ENCODE measurements around the gene APCDD1.

APCDD1 gene

GRCh38 chr18:10432781-10433180 is 21.7 kb upstream of the APCDD1 start:
- no peak for DNase-seq (ENCODE audit: low spot score)

- DNase-seq (ENCODE audit: low spot score), result no peak
These were observed 18.3 kb upstream of the APCDD1 start for GRCh38 chr18:10436160-10436559.

- no peak for DNase-seq (ENCODE audit: low spot score)
These were observed 16.6 kb upstream of the APCDD1 start for GRCh38 chr18:10437837-10438236.

DNA sequence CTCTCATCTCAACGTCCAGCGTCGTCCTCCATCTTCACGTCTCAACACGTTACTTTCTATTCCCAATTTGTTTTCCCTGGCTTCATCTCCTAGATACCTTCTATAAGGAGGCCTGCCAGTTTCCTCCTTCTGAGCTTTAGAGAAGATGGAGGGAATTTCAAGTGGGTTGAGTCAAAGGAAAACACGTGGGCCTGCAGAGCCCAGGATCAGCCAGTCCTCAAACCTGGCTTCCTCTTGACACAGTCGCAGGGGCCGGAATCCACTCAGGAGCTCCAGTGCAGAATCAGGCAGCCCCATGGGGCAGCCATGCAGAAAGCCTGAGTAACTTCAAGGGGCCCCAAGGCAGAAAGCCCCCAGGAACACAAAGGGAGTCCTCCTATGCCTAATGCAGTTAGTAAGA is 14.5 kb upstream of the APCDD1 start:
- no peak for DNase-seq (ENCODE audit: low spot score)

DNA sequence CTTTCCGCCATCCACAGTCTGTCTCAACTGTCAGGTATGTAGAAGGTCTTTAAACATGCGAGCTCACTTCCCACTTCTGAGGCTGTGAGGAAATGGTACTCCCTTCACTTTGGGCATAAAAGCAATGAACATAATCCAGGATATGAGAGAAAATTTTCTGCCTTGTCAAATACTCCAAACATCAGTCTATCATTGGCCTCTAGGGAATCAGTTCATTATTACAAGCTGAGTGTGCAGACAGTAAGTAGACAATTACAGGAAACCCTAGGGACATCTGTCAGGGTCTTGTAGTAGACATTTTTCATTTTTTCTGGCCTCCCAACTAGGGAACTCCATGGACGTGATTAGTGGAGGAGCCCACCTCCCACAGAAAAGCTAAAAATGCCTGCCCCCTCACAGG is 13.6 kb upstream of the APCDD1 start:
- no peak for DNase-seq (ENCODE audit: low spot score)

- DNase-seq (ENCODE audit: low spot score), result no peak
These were observed 13.0 kb upstream of the APCDD1 start for GRCh38 chr18:10441472-10441871.

DNA sequence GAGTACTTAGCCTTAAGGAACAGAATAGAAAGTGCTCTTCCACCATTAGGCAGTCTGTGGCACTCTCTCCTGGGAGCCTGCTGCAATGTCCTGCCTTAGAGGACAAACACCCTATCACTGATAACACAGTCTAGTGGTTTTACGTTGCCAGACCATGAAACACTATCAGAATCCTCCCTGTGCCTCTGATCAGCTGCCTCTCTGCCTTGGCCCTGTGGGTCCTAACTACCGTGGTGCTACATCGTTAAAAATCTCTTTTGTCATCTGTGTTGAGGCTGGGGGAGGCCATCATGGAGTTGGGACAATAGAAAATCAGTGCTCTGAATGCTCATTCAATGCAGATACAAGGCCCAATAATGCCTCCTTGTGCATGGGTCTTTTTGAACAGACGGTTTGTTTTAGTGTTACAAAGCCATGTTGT is 11.9 kb upstream of the APCDD1 start:
- no peak for DNase-seq (ENCODE audit: low spot score)

GRCh38 chr18:10443001-10443400 is 11.4 kb upstream of the APCDD1 start:
- DNase-seq (ENCODE audit: low spot score), result no peak

DNA sequence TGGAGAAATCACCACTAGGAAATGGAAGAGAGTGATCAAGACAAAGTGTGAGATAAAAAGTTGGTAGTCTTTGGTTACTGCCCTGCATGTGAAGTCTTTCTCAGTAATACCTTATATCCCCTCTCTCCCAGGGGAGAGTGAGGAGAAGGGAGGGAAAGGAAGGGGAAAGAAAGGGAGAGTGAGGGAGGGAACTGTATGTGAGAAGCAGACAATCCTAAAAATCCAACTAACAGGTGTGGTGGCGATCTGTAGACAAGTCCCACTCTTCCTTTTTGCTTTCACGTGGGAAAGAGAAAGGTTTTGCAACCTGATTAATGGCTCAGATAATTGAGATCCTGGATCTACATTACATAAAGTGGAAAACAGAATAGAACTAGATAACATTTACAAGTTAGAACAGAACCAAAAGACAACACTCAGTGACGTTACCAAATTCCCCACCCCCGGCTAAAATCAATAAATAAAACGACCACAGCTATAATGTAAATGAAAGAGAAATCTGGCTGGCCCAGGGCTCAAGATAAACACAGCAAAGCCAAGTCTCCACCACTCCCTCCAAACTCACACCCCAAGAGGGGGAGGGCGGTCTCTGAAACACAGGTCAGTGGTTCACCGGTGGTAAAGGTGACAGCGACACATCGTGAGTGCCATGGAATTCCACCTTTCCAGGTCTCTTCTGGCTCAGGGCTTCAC is 10.0 kb upstream of the APCDD1 start:
- DNase-seq (ENCODE audit: low spot score), result no peak

DNA sequence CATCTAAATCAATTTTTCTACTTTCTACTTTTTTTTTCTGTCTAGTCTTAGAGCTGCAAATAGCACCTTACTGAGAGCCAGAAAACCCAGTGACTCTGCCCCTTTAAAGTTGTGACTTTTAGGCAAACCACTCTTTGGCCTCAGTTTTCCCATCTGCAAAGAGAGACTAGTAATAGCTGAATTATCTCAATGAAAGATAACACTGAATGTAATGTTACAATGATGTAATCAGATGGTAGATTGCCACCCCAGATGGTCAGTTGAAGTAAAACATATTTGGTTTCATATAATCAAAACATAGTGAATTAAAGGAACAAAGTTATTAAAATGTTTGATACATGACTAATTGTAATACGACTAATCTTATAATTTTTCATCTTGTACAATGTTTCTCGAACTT is 5.0 kb upstream of the APCDD1 start:
- no peak for DNase-seq (ENCODE audit: low spot score)

DNA sequence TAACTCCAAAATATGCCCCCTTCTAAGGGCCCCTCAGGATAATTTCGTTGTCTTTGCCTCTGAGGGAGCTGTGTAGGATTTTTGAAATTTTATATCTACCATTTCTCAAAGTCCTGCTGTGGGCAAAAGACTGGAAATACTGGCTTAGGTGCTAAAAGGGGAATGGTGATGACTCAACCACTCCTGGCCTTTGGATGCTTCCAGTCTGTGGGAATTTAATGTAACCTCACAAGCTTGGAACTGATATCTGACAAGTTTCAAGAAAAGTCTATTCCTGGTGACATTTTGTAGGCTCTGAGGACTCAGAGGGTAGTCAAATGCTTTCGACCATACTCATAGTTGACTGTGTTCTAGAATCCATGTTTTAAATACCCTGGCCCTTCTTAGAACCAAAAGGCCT is 3.4 kb upstream of the APCDD1 start:
- no peak for DNase-seq (ENCODE audit: low spot score)

GRCh38 chr18:10453261-10453805 is 1.1 kb upstream of the APCDD1 start:
- DNase-seq (ENCODE audit: low spot score), result no peak

GRCh38 chr18:10454681-10455557 is 484 bp downstream of the APCDD1 start:
- no peak for DNase-seq (ENCODE audit: low spot score)

DNA sequence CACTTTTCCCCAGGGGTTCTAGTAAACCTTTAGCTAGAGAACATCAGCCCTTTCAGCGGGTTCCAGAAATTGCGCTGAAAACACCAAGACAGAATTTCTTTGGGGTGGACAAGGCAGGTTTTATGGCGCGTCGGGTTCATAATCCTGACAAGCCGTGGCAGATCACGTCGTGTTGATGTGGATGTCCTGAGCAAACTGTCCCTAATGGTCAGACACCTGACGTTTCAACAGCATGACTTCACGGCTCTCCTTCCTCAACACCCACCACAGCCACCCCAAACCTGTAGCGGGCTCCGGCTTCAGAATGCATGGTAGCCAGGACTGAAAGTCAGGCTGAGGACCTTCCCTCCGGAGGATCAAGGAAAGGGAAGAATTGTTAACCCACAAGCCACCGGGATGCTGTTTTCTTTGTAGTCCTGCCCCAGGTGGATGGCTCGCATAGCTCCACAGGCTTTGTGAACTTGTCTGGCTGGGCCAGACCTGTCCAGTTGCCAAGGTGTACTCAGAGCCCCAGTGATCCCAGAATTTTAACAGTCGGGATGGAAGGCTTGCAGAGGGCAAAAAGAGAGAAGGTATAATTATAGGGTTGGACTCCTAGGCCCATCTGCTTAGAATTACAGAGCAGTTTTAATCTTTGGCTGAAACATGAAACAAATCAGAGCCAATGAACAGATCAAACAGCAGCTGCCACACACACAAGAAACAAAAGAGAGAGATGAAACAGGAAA is 1.5 kb downstream of the APCDD1 start:
- DNase-seq (ENCODE audit: low spot score), result no peak

DNA sequence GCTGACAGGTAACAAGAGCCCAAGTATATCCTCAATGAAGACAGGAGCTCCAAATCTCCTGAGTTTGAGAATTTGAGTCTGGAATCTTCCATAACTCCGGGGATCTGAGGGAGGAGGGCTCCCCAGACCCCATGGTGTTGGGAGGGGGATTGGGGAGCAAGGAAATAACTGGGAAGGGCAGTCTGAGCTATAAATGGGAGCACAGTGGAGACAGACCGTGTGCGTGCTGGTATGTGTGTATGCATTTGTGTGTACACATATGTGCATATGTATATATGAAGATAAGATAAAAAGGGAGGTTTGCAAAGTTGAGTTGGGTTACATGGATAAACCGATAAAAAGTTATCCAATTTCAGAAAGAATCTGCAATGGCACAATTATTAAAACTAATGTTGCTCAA is 2.3 kb downstream of the APCDD1 start:
- DNase-seq (ENCODE audit: low spot score), result no peak

GRCh38 chr18:10457128-10457527 is 2.7 kb downstream of the APCDD1 start:
- DNase-seq (ENCODE audit: low spot score), result no peak

DNA sequence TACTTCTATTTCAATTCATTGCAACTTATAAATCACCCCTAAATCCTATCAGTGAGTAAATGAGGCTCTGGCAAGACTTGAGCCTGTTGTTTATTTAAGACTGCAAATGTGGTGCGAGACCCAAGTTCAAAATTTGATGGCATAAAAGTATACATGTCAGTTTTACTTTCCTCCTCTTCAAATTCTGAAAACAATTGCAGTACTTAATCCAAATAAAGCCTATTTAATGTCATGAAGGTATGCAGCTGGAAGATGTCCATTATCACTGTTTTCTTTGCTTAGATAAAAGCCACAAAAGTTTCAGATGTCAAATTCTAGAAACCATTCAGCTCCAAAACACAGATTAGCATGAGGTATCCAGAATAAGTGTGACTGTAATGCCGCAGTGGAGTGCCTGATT is 3.3 kb downstream of the APCDD1 start:
- no peak for DNase-seq (ENCODE audit: low spot score)

GRCh38 chr18:10458691-10459090 is 4.3 kb downstream of the APCDD1 start:
- no peak for DNase-seq (ENCODE audit: low spot score)

DNA sequence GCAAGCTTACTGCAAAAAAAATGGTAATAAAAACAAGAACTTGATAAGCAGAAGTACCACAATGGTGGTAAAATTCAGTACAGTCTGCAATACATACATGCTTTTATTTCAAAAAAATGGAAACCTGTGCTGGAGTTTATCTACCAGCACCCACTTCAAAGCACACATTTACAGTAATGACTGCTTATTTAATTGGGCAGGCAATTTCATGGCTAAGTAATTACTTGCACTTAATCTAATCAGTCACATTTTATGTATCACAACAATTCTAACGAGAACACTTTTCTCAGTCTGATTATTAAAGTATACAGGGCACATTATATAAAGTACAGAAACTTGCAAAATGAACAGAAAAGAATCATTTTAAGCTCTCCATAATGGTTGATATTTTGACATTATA is 5.2 kb downstream of the APCDD1 start:
- no peak for DNase-seq (ENCODE audit: low spot score)

GRCh38 chr18:10460414-10461018 is 6.1 kb downstream of the APCDD1 start:
- DNase-seq (ENCODE audit: low spot score), result no peak

GRCh38 chr18:10461989-10462388 is 7.6 kb downstream of the APCDD1 start:
- no peak for DNase-seq (ENCODE audit: low spot score)

GRCh38 chr18:10462597-10462996 is 8.2 kb downstream of the APCDD1 start:
- DNase-seq (ENCODE audit: low spot score), result no peak

Data from AG08396 (cell line).